ENCODE data around the gene OR6C70.
"Not testable (repeated sequence)": the region's sequence is repeated elsewhere in the genome, so short reads cannot be mapped to it uniquely, and the experiment has no call there.

OR6C70 gene

DNA sequence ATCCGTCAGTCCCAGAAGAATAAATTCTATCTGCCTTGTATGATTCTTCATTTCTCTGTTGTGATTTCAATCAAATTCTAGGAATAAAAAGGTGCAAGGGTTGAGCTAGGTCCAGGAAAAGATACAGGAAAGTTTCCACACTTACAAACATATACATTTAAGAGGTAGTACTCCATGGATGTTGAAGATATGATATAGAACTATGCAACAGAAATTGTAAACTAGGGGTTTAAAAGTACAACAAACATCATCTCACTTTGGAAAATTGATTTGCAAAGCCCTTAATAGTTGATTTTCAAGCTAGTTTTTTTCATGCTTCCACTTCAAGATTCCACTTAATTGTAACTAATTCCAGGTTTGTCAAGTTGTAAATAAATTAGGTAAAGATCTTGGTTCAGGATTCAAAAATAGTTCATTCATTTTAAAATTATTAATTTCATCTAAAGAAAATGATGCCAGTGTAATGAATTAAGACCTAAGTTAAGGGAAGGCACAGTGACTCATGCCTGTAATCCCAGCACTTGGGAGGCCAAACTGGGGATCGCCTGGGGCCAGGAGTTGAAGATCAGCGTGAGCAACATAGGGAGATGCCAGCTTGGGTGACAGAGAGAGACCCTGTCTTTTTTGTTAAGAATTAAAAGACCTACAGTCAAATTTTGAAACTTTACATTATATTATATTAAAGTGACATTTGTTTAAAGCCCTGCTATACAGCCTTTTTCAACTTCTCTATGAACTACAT, at the start of gene OR6C70:
OR6C70 (minus strand) TSS at position 51 of the 742 bp plus-strand sequence; CDS start at position 51, 0 bp downstream.
- in situ Hi-C loops (cut with MboI; ENCODE audit: low sequenced_read_pairs), result no loop called here

DNA sequence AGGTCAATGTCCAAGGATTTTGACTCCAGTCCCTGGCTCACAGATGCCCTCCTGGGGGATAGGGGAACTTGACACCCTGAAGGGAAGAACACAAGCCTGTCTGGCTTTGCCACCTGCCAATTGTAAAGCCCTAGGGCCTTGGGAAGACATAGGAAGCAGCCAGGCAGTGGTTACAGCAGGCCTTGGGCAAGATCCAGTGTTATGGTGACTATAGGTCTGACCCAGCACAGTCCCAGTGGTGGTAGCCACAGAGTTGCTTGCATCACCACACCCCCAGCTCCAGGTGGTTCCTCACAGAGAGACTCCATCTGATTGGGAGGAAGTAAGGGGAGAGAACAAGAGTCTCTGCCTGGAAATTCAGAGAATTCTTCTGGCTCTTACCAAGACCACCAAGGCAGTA, 46.5 kb upstream of the OR6C70 start:
- in situ Hi-C loops (cut with MboI; ENCODE audit: low sequenced_read_pairs), result no loop called here

DNA sequence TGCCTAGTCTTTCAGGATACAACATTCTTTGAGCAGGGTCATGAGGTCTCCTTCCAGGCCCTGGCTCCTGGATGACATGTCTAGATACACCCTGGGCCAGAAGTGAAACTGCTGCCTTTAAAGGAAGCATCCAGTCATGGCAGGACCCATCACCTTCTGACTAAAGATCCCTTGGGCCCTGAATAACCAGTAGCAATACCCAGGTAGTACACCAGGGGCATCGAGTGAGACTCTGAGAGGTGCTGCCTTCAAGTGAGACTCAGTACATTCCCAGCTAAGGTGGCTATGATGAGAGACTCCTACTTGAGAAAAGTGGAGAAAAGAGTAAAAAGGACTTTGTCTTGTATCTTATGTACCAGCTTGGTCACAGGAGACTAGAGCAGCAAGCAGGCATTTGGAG, 45.8 kb upstream of the OR6C70 start:
- in situ Hi-C loops (cut with MboI; ENCODE audit: low sequenced_read_pairs), result no loop called here

DNA sequence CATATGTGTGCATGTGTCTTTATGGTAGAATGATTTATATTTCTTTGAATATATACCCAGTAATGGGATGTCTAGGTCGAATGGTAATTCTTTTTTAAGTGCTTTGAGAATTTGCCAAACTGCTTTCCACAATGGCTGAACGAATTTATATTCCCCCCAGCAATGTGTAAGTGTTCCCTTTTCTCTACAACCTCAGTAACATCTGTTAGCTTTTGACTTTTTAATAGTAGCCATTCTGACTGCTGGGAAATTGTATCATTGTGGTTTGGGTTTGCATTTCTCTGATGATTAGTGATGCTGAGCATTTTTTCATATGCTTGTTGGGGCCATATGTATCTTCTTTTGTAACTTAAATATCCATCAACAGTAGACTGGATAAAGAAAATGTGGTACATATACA, 31.7 kb upstream of the OR6C70 start:
- in situ Hi-C loops (cut with MboI; ENCODE audit: low sequenced_read_pairs), result no loop called here

DNA sequence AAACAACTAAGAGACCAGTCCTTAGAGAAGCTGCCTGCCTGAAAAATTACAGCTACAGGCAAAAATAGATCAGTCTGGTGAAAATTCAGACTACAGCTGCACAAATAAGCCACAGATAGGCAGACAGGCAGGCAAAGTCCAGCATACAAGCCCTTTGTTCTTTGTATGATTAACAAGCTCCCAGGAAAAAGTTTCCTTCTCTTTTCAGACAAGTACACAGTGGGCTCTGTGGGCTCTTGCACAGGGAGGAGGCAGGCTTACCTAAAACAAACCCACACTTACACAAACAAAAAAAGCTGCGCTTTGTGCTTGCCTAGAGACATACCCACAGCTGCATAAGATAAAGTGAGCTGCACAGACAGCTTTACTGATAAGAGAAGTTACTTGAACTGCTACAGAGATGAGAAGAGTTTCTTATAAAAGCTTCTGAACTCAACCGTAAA, 29.9 kb upstream of the OR6C70 start:
- in situ Hi-C loops (cut with MboI; ENCODE audit: low sequenced_read_pairs), result no loop called here

DNA sequence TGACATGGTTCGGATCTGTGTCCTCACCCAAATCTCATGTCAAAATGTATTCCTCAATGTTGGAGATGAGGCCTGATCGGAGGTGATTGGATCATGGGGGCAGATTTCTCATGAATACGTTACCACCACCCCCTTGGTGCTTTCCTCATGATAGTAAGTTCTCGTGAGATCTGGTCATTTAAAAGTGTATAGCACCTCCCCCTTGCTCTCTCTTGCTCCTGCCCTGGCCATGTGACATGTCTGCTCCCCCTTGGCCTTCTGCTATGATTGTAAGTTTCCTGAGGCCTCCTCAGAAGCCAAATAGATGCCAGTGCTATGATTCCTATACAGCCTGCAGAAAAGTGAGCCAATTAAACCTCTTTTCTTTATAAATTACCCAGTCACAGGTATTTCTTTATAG, 29.3 kb upstream of the OR6C70 start:
- in situ Hi-C loops (cut with MboI; ENCODE audit: low sequenced_read_pairs), result no loop called here

DNA sequence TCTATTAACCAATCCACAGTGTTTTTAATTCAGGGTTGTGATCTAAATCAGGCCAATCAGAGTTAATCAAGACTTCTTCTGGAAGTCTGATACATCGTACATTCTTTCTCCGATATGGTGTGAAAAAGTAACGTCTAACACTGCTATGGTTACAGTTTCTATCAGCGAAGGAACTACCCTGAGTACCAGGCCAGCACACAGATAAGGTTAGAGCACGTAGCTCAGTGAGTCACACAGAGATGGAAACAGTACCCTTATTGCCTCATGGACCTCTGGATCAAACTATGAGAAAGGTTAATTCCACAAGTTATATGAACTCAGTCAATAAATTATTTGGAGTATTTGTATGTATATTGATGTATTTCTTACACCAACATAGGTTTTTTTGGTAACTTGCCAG, 25.6 kb upstream of the OR6C70 start:
- in situ Hi-C loops (cut with MboI; ENCODE audit: low sequenced_read_pairs), result no loop called here

DNA sequence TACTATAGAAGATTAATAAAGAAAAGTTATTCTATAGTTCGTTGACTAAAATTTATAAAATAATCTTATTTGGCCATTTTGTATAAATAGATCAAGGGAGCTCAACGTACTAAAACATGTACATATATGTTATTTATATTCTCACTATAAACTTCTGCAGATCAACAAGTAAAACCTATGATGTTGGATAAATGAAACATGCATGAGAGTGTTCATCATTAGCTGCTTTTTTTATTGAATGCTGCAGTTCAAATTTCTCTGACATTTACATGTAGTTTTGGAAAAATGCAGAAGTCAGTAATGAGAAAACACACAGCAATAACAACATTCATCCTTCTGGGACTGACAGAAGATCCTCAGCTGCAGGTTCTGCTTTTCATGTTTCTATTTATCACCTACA, 22.1 kb upstream of the OR6C70 start, which contains the start of gene OR6C68:
OR6C68 (plus strand) TSS at position 301 of the 400 bp plus-strand sequence; CDS start at position 301, 0 bp downstream.
- in situ Hi-C loops (cut with MboI; ENCODE audit: low sequenced_read_pairs), result no loop called here

DNA sequence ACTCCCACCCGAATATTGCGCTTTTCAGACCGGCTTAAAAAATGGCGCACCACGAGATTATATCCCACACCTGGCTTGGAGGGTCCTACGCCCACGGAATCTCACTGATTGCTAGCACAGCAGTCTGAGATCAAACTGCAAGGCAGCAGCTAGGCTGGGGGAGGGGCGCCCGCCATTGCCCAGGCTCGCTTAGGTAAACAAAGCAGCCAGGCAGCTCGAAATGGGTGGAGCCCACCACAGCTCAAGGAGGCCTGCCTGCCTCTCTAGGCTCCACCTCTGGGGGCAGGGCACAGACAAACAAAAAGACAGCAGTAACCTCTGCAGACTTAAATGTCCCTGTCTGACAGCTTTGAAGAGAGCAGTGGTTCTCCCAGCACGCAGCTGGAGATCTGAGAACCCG, 14.3 kb upstream of the OR6C70 start:
- in situ Hi-C loops (cut with MboI; ENCODE audit: low sequenced_read_pairs), result not testable (repeated sequence)

DNA sequence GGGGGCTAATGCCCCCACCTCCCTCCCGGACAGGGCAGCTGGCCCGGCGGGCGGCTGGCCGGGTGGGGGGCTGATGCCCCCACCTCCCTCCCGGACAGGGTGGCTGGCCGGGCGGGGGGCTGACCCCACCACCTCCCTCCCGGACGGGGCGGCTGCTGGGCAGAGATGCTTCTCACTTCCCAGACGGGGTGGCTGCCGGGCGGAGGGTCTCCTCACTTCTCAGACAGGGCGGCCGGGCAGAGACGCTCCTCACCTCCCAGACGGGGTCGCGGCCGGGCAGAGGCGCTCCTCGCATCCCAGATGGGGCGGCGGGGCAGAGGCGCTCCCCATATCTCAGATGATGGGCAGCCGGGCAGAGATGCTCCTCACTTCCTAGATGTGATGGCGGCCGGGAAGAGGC, 9.2 kb upstream of the OR6C70 start:
- in situ Hi-C loops (cut with MboI; ENCODE audit: low sequenced_read_pairs), result not testable (repeated sequence)

DNA sequence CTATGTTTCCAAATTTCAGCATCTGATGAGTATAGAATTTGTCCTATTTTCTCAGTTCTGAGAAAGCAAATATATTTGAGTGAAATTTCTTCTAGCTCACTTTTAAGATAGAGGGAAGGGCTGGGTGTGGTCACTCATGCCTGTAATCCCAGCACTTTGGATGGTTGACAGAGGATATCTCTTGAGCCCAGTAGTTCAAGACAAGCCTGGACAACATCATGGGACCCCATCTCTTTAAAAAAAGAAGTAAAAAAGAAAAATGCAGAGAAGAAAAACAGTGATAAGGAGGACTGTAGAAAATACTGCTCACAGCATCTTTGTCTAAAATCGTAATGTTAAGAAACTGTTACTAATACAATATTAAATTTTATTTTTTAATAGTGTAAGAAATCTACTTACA, 2.3 kb upstream of the OR6C70 start:
- in situ Hi-C loops (cut with MboI; ENCODE audit: low sequenced_read_pairs), result no loop called here

DNA sequence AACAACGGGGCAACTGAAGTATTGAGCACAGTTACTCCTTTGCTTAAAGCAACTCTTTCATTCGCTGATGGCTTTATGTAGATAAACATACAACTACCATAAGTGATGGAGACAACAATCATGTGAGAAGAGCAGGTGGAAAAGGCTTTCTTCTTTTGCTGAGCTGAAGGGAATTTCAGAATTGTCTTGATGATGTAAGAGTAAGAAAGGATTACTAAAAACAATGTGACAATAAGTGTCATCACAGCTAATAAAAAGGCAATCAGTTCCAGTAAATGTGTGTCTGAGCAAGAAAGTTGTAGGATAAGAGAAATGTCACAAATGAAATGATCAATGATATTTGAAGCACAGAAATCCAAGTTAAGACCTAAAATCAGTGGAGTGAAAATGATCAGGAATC, 647 bp downstream of the OR6C70 start:
- in situ Hi-C loops (cut with MboI; ENCODE audit: low sequenced_read_pairs), result no loop called here

DNA sequence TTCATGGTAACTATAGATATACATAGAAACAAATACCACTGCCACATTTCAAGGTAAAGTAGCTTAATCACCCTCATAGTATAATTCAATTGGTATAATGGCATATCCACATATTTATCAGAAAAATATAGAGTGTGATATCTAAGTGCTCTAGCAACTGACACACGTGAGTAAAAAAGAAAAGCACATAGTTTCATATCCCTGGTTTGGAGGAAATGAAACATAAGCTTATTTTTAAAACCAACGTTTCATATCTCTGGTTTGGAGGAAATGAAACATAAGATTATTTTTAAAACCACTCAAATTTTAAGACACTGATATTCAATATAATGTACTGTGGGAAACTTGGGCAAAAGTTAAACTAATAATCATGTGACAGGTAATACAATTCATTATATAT, 2.1 kb downstream of the OR6C70 start:
- in situ Hi-C loops (cut with MboI; ENCODE audit: low sequenced_read_pairs), result no loop called here

DNA sequence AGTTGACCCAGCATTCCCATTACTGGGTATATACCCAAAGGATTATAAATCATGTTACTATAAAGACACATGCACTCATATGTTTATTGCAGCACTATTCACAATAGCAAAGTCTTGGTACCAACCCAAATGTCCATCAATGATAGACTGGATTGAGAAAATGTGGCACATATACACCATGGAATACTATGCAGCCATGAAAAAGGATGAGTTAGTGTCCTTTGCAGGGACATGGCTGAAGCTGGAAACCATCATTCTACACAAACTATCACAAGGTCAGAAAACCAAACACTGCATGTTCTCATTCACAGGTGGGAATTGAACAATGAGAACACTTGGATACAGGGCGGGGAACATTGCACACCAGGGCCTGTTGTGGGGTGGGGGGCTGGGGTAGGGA, 5.0 kb downstream of the OR6C70 start:
- in situ Hi-C loops (cut with MboI; ENCODE audit: low sequenced_read_pairs), result not testable (repeated sequence)

DNA sequence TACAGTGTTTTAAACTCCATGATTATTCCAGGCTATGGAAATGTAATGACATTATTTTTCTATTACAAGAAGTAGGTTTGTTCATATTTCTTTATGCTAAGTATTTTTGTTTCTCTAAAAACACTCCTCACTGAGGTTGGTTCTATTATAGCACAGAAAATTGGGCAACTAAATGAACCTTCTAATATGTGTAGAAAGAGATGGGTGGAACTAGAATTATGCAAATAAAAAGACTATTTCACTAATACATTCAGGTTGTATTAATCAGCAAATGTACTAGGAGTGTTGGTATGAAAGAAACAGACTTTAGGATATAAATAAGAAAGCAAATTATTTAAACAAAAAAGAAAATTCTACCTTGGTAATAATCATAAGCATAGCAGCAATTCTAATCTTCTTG, 21.1 kb downstream of the OR6C70 start:
- in situ Hi-C loops (cut with MboI; ENCODE audit: low sequenced_read_pairs), result no loop called here

DNA sequence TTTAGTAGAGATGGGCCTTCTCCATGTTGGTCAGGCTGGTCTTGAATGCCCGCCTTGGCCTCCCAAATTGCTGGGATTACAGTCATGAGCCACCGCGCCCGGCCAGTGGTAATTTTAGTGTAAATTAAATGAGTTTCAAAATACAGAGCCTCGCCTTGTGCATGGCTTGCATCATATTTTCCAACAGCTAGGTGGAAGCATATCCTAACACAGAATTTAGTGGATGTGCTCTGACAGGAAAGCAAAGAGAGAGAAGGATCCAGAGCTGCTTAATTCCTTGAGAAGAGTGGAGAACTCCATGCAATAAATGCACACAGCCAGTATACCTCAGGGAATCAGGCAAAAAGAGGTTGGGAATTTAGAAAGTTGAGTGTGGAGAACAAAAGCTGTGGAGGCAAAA, 23.6 kb downstream of the OR6C70 start:
- in situ Hi-C loops (cut with MboI; ENCODE audit: low sequenced_read_pairs), result no loop called here

DNA sequence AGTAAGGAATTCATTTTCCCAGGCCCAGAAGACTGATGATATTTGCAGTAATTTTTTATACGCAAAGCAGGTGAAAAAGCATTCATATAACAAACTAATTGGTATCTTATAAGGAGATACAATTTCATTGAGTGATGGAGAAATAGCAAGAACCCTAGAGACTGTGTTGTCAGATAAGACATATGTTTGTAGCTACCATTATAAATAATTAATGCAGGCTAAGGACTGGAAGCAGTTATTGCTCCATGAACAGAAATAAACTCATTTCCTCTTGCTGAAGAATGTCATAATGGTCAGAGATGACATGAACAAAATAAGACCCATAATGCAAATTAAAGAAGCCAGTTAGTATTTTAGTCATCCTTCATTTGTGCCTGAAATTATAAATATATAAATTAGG, 24.6 kb downstream of the OR6C70 start:
- in situ Hi-C loops (cut with MboI; ENCODE audit: low sequenced_read_pairs), result no loop called here

DNA sequence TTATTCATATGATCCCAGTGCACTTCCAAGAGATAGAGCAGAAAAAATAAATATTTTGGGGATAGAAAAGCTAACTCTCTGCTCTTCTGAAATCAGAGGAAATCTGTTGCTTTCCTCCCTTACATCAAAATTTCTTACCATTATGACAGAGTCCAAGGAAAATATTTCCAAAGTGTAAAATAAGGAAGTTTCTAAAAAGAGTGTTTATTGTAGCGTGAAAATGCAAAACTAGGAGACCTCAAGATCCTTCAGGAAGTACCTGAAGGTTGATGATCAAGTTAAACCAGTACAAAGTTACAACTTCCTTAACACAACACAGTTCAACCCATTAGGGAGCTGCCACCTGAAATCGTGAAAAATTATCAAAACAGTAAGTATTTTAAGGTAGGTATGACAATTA, 26.2 kb downstream of the OR6C70 start, which contains the start of gene OR6C2:
OR6C2 (plus strand) TSS at position 301 of the 400 bp plus-strand sequence. CDS start 8,138 bp downstream, outside the sequence.
- in situ Hi-C loops (cut with MboI; ENCODE audit: low sequenced_read_pairs), result no loop called here

DNA sequence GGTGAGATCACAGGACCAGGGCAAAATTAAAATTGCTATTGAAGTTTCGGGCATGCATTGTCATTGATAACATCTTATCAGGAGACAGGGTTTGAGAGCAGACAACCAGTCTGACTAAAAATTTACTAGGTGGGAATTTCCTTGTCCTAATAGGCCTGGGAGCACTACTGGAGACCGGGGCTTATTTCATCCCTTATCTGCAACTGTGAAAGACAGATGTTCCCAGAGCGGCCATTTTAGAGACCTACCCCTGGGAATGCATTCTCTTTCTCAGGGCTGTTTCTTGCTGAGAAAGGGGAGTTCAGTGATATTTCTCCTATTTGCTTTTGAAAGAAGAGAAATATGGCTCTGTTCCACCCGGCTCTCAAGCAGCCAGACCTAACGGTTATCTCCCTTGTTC, 28.7 kb downstream of the OR6C70 start:
- in situ Hi-C loops (cut with MboI; ENCODE audit: low sequenced_read_pairs), result not testable (repeated sequence)

DNA sequence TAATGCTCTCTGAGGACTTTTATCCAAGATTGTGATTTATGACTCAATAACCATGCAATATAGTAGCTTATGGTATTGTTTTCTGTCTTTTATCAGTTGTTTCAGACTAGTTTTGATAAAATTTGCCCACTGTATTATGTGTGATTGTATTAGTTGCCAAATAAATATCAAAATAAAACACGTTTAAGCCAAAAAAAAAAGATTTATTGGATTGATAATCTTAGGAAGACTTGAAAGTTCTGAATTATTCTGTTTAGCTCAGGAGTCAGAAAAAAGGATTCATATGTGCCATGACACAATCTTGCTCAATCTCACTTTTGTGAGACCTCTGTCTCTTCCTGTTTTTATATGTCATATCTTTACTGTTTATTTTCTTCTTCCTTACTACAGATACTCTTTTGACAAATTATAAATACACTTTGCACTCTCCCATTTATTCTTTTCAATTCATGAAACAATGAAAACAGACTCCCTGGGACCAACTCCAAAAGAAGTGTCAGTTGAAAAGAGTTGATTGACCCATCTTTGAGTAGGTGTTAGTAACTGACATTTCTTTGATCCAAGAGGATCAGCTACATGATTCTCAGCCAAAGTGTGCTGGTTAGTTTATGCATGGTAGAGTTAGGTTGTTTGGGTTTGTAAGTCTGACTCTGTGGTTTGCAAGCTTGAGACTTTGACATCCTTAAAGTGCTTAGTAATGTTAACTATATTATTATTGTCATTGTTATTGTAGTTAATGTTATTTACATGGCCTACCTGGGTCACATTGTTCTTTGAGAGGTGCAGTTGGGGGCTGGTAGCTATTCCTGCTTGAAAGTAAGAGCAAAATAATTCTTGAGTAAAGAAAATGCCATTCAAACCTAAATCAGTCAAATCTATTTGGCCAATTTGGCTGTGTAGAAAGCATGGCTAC, 41.4 kb downstream of the OR6C70 start:
- in situ Hi-C loops (cut with MboI; ENCODE audit: low sequenced_read_pairs), result no loop called here

DNA sequence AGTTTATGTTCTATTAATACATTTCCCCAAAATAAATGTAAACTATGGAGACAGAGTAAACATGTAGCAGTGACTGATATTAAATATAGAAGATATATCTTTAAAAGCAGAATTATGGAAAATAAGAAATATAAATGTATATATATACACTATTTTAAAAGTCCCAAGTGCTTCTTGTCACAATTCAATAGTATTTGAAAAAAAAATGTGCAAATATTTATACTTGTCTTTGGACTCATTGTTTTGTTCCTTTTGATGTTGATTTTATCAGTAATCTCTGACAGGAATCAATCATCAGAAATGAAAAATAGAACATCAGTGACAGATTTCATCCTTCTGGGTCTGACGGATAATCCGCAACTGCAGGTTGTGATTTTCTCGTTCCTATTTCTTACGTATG, 44.0 kb downstream of the OR6C70 start, which contains the start of gene OR6C76:
OR6C76 (plus strand) TSS at position 301 of the 400 bp plus-strand sequence; CDS start at position 301, 0 bp downstream.
- in situ Hi-C loops (cut with MboI; ENCODE audit: low sequenced_read_pairs), result no loop called here

Data from hTERT RPE-1 (cell line).